Liver (tissue), 9 donors: Measurements from ENCODE around the gene LITAFD. TPM values are rescaled to one million over a fixed set of nuclear protein-coding genes. Genes with fewer than 3 reads are reported as not detected.

Experiments used
- DNase-seq: peaks from one replicate; pipeline ENCODE4 v3.0.0-alpha.2; 2017; ENCODE audit warnings: low spot score
- H3K27ac ChIP-seq, 2 donors: one replicate each; pipeline ENCODE4 v1.7.0; 2013; ENCODE audit warnings: inconsistent platforms in 2 of 2, low read length in 2 of 2, control low read depth in 1 of 2, low read depth in 1 of 2, mild to moderate bottlenecking in 1 of 2
- H3K27me3 ChIP-seq, 4 donors: one replicate each; pipeline versions ENCODE4 v1.6.1 to v1.7.0; 2013; ENCODE audit warnings: low read length in 3 of 4, inconsistent platforms in 1 of 4, mild to moderate bottlenecking in 1 of 4, moderate library complexity in 1 of 4; ENCODE audit not compliant: control insufficient read depth in 4 of 4, insufficient read depth in 4 of 4
- H3K36me3 ChIP-seq, 4 donors: one replicate each; pipeline versions ENCODE4 v1.6.1 to v1.7.0; 2013; ENCODE audit warnings: low read length in 3 of 4, mild to moderate bottlenecking in 3 of 4, low read depth in 1 of 4, moderate library complexity in 1 of 4; ENCODE audit not compliant: control insufficient read depth in 4 of 4, insufficient read depth in 3 of 4
- H3K4me1 ChIP-seq, 4 donors: one replicate each; pipeline versions ENCODE4 v1.6.1 to v1.7.0; 2013; ENCODE audit warnings: low read length in 3 of 4, mild to moderate bottlenecking in 3 of 4, moderate library complexity in 1 of 4; ENCODE audit not compliant: control insufficient read depth in 4 of 4, insufficient read depth in 4 of 4
- H3K4me3 ChIP-seq, 3 donors: one replicate each; pipeline versions ENCODE4 v1.6.1 to v1.7.0; 2013; ENCODE audit warnings: low read length in 3 of 3, control low read depth in 1 of 3, low read depth in 1 of 3, mild to moderate bottlenecking in 1 of 3
- H3K9ac ChIP-seq, 2 donors: one replicate each; pipeline ENCODE4 v1.7.0; 2013; ENCODE audit warnings: low read length in 2 of 2, mild to moderate bottlenecking in 2 of 2, moderate library complexity in 2 of 2, control low read depth in 1 of 2, low read depth in 1 of 2
- H3K9me3 ChIP-seq, 4 donors: one replicate each; pipeline versions ENCODE4 v1.6.1 to v1.7.0; 2013; ENCODE audit warnings: low read length in 3 of 4; ENCODE audit not compliant: control insufficient read depth in 4 of 4
- EGR1 ChIP-seq, 2 donors: IDR thresholded peaks; 2 replicates each; pipeline ENCODE4 v1.6.1; 2016 to 2018; ENCODE audit warnings: antibody characterized with exemption in 2 of 2, low read depth in 2 of 2
- FOXA2 ChIP-seq: IDR thresholded peaks from 2 replicates; pipeline ENCODE4 v1.6.1; 2016; ENCODE audit warnings: antibody characterized with exemption
- HNF4A ChIP-seq, 2 donors: conservative IDR thresholded peaks; 2 replicates each; pipeline ENCODE4 v1.6.1; 2016; ENCODE audit warnings: antibody characterized with exemption in 2 of 2, mild to moderate bottlenecking in 2 of 2
- HNF4G ChIP-seq: IDR thresholded peaks from 2 replicates; pipeline ENCODE4 v1.6.1; 2016; ENCODE audit warnings: antibody characterized with exemption
- JUND ChIP-seq, 2 donors: IDR thresholded peaks; 2 replicates each; pipeline ENCODE4 v1.6.1; 2016; ENCODE audit warnings: antibody characterized with exemption in 2 of 2
- NR2F2 ChIP-seq: IDR thresholded peaks from 2 replicates; pipeline ENCODE4 v1.6.1; 2016; ENCODE audit warnings: antibody characterized with exemption
- REST ChIP-seq: IDR thresholded peaks from 2 replicates; pipeline ENCODE4 v1.6.1; 2016; ENCODE audit warnings: antibody characterized with exemption, mild to moderate bottlenecking
- RXRA ChIP-seq, 2 donors: IDR thresholded peaks; 2 replicates each; pipeline ENCODE4 v1.6.1; 2017 to 2018; ENCODE audit warnings: antibody characterized with exemption in 2 of 2, mild to moderate bottlenecking in 1 of 2
- SP1 ChIP-seq: IDR thresholded peaks from 2 replicates; pipeline ENCODE4 v1.6.1; 2018; ENCODE audit warnings: antibody characterized with exemption, mild to moderate bottlenecking
- WGBS: extraction: QIAGEN DNeasy Blood & Tissue Kit; methylation state at CpG from one replicate; pipeline ENCODE4 v1.1.7; 2013; 5-methylcytosine and 5-hydroxymethylcytosine counted together
- polyA plus RNA-seq, 2 donors: library from polyadenylated mRNA; stranded (reverse) in 1 of 2; unstranded in 1 of 2; fragments of 200-250 nt in 1 of 2; fragments of >200 nt in 1 of 2; fragmentation: Nextera tagmentation in 1 of 2; extraction: Ambion mirVana in 1 of 2; gene quantifications; one replicate each; pipeline versions ENCODE4 v1.2.1 to v1.2.3, GENCODE V29; 2013 to 2015
- total RNA-seq, 2 donors: library from RNA; depleted of rRNA; stranded (reverse); fragments of >200 nt; gene quantifications; one replicate each; pipeline ENCODE4 v1.2.3, GENCODE V29; 2014
- TF ChIP-seq, protein P1 (sequence below): fragments of 150-350 bp; IDR thresholded peaks from 2 replicates; pipeline ENCODE4 v1.5.1; 2017; ENCODE audit warnings: improper control_type of control experiment, low read depth, low read length; ENCODE audit not compliant: missing input control
- TF ChIP-seq, protein P2 (sequence below): IDR thresholded peaks from 2 replicates; pipeline ENCODE4 v1.6.1; 2016; ENCODE audit warnings: antibody characterized with exemption
- donor health status: healthy.
- donor health status: healthy.
- donor health status: healthy.
- donor health status: healthy.
- donor health status: healthy.

Gene LITAFD
- total and polyA plus RNA-seq, 4 donors: not detected

- TF ChIP-seq REST: no peak
- TF ChIP-seq, protein P1, sequence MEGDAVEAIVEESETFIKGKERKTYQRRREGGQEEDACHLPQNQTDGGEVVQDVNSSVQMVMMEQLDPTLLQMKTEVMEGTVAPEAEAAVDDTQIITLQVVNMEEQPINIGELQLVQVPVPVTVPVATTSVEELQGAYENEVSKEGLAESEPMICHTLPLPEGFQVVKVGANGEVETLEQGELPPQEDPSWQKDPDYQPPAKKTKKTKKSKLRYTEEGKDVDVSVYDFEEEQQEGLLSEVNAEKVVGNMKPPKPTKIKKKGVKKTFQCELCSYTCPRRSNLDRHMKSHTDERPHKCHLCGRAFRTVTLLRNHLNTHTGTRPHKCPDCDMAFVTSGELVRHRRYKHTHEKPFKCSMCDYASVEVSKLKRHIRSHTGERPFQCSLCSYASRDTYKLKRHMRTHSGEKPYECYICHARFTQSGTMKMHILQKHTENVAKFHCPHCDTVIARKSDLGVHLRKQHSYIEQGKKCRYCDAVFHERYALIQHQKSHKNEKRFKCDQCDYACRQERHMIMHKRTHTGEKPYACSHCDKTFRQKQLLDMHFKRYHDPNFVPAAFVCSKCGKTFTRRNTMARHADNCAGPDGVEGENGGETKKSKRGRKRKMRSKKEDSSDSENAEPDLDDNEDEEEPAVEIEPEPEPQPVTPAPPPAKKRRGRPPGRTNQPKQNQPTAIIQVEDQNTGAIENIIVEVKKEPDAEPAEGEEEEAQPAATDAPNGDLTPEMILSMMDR: no peak
- no peak for TF ChIP-seq HNF4G
- TF ChIP-seq, protein P2, sequence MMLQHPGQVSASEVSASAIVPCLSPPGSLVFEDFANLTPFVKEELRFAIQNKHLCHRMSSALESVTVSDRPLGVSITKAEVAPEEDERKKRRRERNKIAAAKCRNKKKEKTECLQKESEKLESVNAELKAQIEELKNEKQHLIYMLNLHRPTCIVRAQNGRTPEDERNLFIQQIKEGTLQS: no peak
- no peak for TF ChIP-seq HNF4A (conservative IDR thresholded peaks at IDR 0.05)
- no peak for TF ChIP-seq SP1
- no peak for TF ChIP-seq FOXA2
These were observed 34.5 kb upstream of the LITAFD start (continued) for GRCh38 chr16:8847623-8848022.

- H3K4me3 ChIP-seq: no peak overlapping the region
- no peak overlapping the region for H3K9ac ChIP-seq
- H3K27me3 ChIP-seq: no peaks in the 10 kb centered on the region
- no peaks in the 10 kb centered on the region for H3K9me3 ChIP-seq
- H3K27ac ChIP-seq: peak overlapping the region in 1 of 2 donors; percentile 91
- 93% methylated on average over 26 of the region's 26 CpGs for WGBS
- H3K36me3 ChIP-seq: peaks cover 7 to 24% (median 11%) of the 10 kb centered on the region in 4 donors
- TF ChIP-seq NR2F2 (no peak), REST (no peak)
- H3K4me1 ChIP-seq: peaks cover 14 to 21% (median 20%) of the 10 kb centered on the region in 4 donors
- DNase-seq: no peak
These were observed 33.8 kb upstream of the LITAFD start for GRCh38 chr16:8848231-8848938.

- Histone ChIP-seq H3K27ac (peak overlapping the region in 1 of 2 donors; percentile 91), H3K27me3 (no peaks in the 10 kb centered on the region), H3K4me3 (no peak overlapping the region), H3K4me1 (peaks cover 14 to 21% (median 20%) of the 10 kb centered on the region in 4 donors), H3K36me3 (peaks cover 7 to 24% (median 14%) of the 10 kb centered on the region in 4 donors), H3K9ac (no peak overlapping the region), H3K9me3 (no peaks in the 10 kb centered on the region)
- DNase-seq: no peak
- WGBS: 90% methylated on average over 8 of the region's 8 CpGs
- TF ChIP-seq SP1: no peak
- no peak for TF ChIP-seq JUND (IDR thresholded peaks at IDR 0.05)
- TF ChIP-seq NR2F2: no peak
- TF ChIP-seq EGR1 (IDR thresholded peaks at IDR 0.05; ENCODE audit: low read depth in 2 of 2): no peak
- TF ChIP-seq REST: no peak
- TF ChIP-seq FOXA2: no peak
- TF ChIP-seq RXRA (IDR thresholded peaks at IDR 0.05): no peak
These were observed 33.2 kb upstream of the LITAFD start for GRCh38 chr16:8848939-8849391.
